WERI-Rb-1 (cell line): Measurements from ENCODE around the gene LPP.
A peak's percentile ranks its signal among the peaks of the same experiment; 100 is the strongest.

Source experiments
- DNase-seq: peaks from one replicate; pipeline ENCODE4 v3.0.0-alpha.2; 2020
- H3K27ac ChIP-seq: fragments of 250-450 bp; sonication (Bioruptor Pico); 2 replicates; pipeline ENCODE4 v1.5.1; 2020; ENCODE audit warnings: mild to moderate bottlenecking, moderate library complexity
- H3K27me3 ChIP-seq: fragments of 250-450 bp; sonication (Bioruptor Pico); 2 replicates; pipeline ENCODE4 v1.5.1; 2021; ENCODE audit warnings: mild to moderate bottlenecking, low read depth, moderate library complexity; ENCODE audit not compliant: insufficient read depth, severe bottlenecking
- H3K36me3 ChIP-seq: fragments of 250-450 bp; sonication (Bioruptor Pico); 2 replicates; pipeline ENCODE4 v1.5.1; 2020; ENCODE audit warnings: mild to moderate bottlenecking, moderate library complexity
- H3K4me3 ChIP-seq: 2 replicates; pipeline ENCODE4 v1.5.1; 2011; ENCODE audit warnings: low read depth, mild to moderate bottlenecking, control low read depth, low read length
- H3K9me3 ChIP-seq: fragments of 250-450 bp; sonication (Bioruptor Pico); 2 replicates; pipeline ENCODE4 v1.5.1; 2021; ENCODE audit warnings: mild to moderate bottlenecking, moderate library complexity; ENCODE audit not compliant: severe bottlenecking
- TF ChIP-seq, protein P1 (sequence below): IDR thresholded peaks from 2 replicates; pipeline ENCODE4 v1.5.1; 2011; ENCODE audit warnings: low read depth, mild to moderate bottlenecking, control low read depth, inconsistent platforms, low read length

LPP gene

DNA sequence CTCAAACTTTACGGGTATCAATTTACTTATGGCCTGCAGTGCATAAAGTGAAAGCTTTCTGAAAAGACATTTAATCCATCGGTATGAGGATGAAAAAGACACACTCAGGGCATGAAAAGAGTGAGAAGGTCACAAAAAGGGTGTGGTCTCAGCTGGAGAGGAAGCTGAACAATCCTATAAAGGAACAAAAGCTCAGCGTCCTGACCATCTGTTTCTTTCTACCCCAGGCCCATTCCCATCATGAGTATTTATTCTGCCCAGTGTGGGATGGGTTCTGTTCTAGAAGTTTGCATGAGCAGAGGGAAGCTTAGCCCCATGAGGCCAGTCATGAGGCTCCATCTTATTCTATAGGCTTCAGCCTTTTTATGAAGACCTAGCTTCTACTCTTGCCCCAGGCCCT, 144.6 kb downstream of the LPP start:
- H3K36me3 ChIP-seq = no peaks in the 10 kb centered on the region
- H3K27ac ChIP-seq = peak overlapping the region; percentile 3; the same call in 1 of the 2 replicates
- H3K4me3 ChIP-seq = no peak overlapping the region
- peak; percentile 25 for DNase-seq
- H3K27me3 ChIP-seq = no peaks in the 10 kb centered on the region
- H3K9me3 ChIP-seq = no peaks in the 10 kb centered on the region
- TF ChIP-seq, protein P1, sequence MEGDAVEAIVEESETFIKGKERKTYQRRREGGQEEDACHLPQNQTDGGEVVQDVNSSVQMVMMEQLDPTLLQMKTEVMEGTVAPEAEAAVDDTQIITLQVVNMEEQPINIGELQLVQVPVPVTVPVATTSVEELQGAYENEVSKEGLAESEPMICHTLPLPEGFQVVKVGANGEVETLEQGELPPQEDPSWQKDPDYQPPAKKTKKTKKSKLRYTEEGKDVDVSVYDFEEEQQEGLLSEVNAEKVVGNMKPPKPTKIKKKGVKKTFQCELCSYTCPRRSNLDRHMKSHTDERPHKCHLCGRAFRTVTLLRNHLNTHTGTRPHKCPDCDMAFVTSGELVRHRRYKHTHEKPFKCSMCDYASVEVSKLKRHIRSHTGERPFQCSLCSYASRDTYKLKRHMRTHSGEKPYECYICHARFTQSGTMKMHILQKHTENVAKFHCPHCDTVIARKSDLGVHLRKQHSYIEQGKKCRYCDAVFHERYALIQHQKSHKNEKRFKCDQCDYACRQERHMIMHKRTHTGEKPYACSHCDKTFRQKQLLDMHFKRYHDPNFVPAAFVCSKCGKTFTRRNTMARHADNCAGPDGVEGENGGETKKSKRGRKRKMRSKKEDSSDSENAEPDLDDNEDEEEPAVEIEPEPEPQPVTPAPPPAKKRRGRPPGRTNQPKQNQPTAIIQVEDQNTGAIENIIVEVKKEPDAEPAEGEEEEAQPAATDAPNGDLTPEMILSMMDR = no peak

DNA sequence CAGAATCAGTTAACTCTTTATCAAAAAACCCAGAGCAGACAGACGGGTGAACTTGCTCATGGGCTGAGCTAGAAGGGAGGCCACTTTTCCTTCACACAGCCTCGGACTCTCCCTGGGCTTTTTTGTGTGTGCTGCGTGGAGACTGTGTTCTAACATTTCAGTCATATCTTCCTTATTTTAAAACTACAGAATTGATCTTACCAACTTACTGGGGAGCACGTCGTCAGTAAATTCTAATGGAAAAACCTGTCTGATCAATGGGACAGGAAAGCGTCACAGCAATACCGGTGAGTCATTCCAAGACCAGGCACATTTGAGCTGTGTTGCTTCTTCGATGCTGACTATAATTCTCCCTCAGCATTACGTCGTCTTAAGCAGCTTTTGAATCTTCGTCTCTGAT, 145.1 kb downstream of the LPP start:
- Histone ChIP-seq H3K27ac (peak overlapping the region; percentile 3; the same call in 1 of the 2 replicates), H3K4me3 (no peak overlapping the region), H3K9me3 (no peaks in the 10 kb centered on the region), H3K27me3 (no peaks in the 10 kb centered on the region), H3K36me3 (no peaks in the 10 kb centered on the region)
- DNase-seq = no peak
- TF ChIP-seq, protein P1 = no peak

DNA sequence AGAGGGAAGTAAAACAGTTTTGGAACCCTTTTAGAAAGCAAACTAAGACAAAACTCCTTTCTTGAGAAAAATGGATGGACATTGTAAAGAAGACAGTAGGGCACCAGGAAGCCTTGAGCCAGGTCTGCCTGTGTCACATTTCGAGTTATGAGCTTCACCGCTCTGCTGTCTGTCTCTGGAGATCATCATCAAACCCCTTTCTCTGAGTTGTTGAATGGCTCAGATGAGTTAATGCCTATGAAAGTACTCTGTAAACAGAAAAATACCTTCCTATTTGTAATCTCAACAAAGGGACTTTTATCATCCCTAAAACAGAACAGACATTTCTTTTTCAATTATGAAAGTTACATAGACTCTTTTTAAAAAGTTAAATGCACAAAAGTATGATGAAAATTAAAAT, 145.8 kb downstream of the LPP start:
- Histone ChIP-seq H3K27ac (no peak overlapping the region), H3K4me3 (no peak overlapping the region)
- TF ChIP-seq, protein P1 = no peak

DNA sequence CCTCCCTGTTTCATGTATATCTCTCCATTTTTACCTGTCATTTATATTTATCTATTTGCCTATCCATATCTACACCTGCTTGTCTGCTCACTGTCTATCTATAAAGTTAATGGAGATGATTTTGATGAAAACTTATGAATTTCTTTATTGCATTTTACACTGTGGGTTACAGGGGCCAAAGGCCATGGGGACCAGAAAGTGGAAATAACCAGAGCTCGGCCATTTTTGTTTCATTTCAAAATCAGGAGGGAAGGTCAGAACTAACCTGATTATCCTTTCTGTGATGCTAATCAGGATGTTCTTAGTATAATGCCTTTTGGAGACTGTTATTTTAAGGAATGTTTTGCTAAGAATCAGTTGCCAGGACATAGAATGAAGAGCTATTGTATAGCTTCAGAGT, 147.2 kb downstream of the LPP start:
- H3K4me3 ChIP-seq = no peak overlapping the region

More for the DNA sequence above, 145.8 kb downstream of the LPP start:
- H3K36me3 ChIP-seq = no peaks in the 10 kb centered on the region
- DNase-seq = no peak
- no peaks in the 10 kb centered on the region for H3K9me3 ChIP-seq
- H3K27me3 ChIP-seq = no peaks in the 10 kb centered on the region

DNA sequence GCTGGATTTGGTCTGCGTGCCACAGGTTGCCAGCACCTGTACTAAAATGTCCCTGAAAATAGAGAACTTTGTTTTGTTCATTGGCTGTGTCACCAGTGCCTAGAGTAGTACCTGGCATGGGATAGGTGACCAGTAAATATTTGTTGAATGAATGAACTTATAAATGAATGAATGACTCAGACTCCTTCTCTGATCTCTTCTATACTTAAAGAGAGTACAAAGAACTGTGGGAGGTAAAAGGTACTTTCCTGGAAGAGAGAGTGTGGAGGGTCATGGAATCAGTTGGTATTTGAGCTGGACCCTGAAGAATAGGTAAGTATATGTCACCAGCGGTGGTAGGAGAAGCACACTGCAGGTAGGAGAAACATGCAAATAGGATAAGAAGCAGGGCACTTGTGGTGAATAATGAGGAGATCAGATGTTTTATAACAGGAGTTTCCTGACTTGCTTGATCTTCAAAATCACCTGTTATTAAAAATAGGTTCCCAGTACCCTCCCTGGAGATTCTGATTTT, 149.4 kb downstream of the LPP start:
- Histone ChIP-seq H3K9me3 (no peaks in the 10 kb centered on the region), H3K27me3 (no peaks in the 10 kb centered on the region), H3K4me3 (no peak overlapping the region), H3K36me3 (no peaks in the 10 kb centered on the region), H3K27ac (no peak overlapping the region)
- DNase-seq = no peak
- TF ChIP-seq, protein P1 = no peak

More for the DNA sequence above, 147.2 kb downstream of the LPP start:
- TF ChIP-seq, protein P1 = no peak
- Histone ChIP-seq H3K9me3 (no peaks in the 10 kb centered on the region), H3K27me3 (no peaks in the 10 kb centered on the region), H3K36me3 (no peaks in the 10 kb centered on the region), H3K27ac (no peak overlapping the region)
- DNase-seq = no peak

DNA sequence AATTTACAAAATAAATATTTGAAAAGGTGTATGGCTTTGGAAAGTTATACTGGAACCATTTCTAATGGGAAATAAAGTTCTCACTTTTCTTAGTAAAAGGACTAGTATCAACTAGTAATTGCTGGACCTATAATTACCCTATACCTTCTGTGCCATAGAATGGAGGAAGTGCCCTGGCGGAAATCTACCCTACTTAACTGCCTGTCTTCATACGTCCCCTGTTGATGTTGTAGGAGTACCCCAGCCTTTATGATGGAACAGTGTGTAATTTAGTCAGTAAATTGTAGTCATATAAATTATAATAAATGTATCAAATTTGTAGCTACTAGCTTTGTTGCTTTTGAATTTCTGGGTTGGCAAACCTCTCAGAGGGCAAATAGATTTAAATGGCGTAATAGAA, 149.9 kb downstream of the LPP start:
- Histone ChIP-seq H3K27ac (no peak overlapping the region), H3K36me3 (no peaks in the 10 kb centered on the region), H3K27me3 (no peaks in the 10 kb centered on the region), H3K4me3 (no peak overlapping the region), H3K9me3 (no peaks in the 10 kb centered on the region)
- DNase-seq = no peak
- TF ChIP-seq, protein P1 = no peak
